SHP77 treated with DMSO at 0.1 percent for 48 hours (cell line): ENCODE data around the gene IFITM10.
"Not testable (repeated sequence)": the region's sequence is repeated elsewhere in the genome, so short reads cannot be mapped to it uniquely, and the experiment has no call there.

Experiments used
- DNase-seq: peaks from one replicate; lab custom pipeline; 2025; lab: John Stamatoyannopoulos, UW

IFITM10 gene

GRCh38 chr11:1691026-1691877, 59.1 kb downstream of the IFITM10 start:
- DNase-seq, result no peak

DNA sequence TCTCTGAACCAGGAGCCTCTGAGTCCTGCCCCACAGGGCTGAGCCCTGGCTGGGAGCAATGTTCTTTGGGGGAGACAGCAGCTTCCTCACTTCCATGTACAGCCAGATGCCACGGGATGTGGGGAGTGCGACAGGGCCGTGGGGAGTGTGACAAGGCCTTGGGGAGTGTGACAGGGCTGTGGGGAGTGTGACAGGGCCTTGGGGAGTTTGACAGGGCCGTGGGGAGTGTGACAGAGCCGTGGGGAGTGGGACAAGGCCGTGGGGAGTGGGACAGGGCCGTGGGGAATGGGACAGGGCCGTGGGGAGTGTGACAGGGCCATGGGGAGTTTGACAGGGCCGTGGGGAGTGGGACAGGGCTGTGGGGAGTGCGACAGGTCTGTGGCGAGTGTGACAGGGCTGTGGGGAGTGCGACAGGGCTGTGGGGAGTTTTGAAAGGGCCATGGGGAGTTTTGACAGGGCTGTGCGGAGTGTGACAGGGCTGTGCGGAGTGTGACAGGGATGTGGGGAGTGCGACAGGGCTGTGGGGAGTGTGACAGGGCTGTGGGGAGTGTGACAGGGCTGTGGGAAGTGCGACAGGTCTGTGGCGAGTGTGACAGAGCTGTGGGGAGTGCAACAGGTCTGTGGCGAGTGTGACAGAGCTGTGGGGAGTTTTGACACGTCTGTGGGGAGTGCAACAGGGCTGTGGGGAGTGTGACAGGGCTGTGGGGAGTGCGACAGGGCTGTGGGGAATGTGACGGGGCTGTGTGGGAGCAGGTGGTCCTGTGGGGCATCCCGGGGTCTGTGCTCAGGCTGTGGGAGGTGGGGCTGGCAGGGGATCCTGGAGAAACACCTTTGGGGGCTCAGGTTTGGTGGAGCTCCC, 60.0 kb downstream of the IFITM10 start:
- no peak for DNase-seq

GRCh38 chr11:1689250-1690166, 60.9 kb downstream of the IFITM10 start:
- DNase-seq, result not testable (repeated sequence)

DNA sequence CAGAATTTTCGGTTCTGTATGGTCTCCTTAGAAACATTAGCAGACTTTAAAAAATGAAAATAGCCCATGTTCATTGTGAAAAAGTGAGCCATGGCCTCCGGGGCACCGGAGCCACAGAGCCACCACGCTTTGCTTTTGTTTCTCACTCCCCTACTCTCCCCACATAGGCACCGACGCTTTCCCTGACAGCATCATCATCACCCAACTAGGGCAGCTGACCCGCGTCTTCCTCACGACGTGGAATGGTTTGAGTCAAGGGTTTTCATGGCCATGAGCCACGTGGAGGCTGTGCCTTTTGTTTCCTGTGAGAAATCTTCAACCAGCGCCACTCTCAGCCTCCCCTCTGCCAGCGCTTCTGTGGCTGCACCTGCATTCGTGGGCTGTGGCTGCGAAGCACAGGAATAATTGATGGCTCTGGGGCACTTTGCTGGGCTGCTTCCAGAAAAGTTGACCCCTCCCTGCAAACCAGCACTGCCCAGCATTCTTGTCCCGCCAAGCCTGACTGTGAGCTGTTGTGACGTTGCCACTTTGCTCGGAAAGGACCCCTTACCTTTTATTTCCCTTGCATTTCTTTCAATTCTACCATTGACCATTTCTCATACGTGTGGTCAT, 62.0 kb downstream of the IFITM10 start:
- not testable (repeated sequence) for DNase-seq

DNA sequence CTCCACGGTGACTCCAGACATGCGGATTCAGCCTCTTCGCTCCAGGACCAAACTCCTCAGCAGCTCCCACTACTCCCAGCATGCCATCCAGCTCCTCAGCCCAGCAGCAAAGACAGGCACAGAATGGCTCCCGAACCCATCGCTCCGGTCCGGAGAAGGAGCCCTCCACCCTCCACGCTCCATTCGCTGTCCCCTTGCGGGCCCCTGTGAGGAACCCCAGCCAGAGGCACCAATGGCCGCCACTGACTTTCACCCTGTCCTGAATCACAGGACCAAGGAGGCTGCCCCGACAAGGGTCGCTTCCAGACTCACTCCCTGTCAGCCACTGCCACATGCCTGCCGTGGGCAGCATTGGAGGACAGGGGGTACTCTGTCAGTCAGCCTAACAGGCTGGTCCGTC, 64.2 kb downstream of the IFITM10 start:
- not testable (repeated sequence) for DNase-seq

DNA sequence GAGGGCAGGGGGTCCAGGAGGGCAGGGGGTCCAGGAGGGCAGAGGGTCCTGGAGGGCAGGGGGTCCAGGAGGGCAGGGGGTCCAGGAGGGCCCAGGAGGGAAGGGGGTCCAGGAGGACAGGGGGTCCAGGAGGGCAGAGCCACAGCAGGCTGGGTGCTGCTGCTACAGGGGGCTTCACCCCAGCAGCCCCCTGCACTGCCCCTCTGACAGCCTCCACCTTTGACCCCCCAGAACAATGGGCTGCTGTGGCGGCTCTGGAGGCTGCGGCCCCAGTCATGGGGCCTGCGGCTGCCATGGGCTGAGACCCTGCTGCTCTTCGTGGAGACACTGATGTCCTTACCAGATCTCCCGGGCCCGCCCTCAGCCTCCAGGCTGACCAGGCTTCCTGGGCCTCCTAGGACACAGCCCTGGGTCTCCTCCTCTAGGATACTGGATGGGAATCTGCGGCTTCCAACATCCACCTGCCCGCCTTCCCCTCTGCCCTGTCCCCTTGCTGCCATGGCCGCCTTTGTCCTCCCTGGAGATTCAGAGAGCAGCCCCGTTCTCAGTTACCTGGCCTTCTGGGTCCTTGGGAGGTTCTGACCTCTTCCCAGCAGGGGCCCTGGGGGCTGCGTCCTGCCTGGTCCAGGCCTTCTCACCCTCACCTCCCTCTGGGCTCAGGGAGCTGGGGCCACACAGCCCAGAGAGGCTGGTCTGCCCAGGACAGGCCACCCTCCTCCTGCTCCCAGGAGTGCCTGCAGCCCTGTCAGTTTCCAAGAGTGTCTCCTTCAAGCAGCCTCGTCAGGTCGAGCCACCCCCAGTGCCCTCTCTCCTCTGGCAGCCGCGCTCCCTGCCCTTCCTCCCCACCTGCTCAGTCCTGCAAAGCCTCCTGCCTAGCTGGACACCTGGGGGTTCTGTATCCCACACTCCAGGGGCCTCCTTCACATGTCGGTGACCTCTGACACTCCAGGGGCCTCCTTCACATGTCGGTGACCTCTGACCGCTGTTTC, 65.2 kb downstream of the IFITM10 start:
- DNase-seq, result not testable (repeated sequence)

GRCh38 chr11:1683904-1684572, 66.4 kb downstream of the IFITM10 start:
- not testable (repeated sequence) for DNase-seq

DNA sequence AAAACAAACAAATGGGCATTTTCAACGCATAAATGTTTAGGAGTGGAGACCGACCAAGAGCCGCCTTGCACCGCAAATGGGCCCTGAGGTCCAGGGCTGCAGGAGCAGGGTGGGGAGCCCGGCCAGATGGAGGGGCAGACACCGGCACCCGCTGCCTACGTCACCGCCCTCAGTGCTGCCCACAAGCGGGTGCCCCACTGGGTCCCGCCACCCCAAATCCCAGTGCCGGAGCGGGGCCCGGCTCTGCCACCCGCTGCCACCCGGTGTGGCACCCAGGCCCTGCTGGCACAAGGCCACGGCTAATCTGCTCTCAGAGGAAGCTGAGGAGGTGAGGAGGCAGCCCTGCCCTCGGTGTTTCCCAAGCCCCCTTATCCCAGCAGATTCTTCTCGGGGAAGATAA, 67.2 kb downstream of the IFITM10 start:
- DNase-seq, result not testable (repeated sequence)
